ENCODE results near the gene PON1.

The PON1 gene

DNA sequence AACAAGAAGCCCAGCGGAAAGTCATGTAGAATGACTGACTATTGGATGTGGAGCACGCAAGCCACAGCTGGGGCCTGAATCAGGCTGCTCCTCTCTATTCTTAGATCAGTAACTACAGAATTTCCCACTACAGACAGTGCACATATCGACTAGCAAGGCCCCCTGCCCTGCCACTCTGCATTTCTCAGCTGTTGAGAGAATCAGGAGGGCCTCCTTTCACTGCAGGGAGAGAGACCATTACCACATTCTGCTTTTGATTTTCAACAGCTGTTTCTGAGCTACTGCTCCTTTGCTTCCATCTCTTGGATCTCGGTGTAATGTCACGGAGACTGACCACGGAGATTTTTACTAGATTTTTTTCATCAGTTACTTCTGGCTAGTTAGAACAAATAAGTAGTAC, 73.8 kb downstream of the PON1 start:
- DNase-seq: no peak

Data from NCI-H2029 treated with DMSO at 0.1 percent for 48 hours (cell line).